Measurements from ENCODE around the gene C4B.
"Not testable (repeated sequence)": the region's sequence is repeated elsewhere in the genome, so short reads cannot be mapped to it uniquely, and the experiment has no call there.

The C4B gene

GRCh38 chr6:32037598-32038524 lies 23.3 kb downstream of the C4B start, which contains the start of gene CYP21A2:
TSS of gene CYP21A2 (plus strand) at chr6:32038415. CDS start at chr6:32038423, 8 bp downstream.
- not testable (repeated sequence) for DNase-seq

GRCh38 chr6:32038878-32039277 lies 24.3 kb downstream of the C4B start:
- not testable (repeated sequence) for DNase-seq

- not testable (repeated sequence) for DNase-seq
These were observed 25.0 kb downstream of the C4B start for GRCh38 chr6:32039321-32040274.

- DNase-seq = not testable (repeated sequence)
These were observed 25.9 kb downstream of the C4B start for GRCh38 chr6:32040299-32041049.

GRCh38 chr6:32041050-32041321 lies 26.4 kb downstream of the C4B start:
- DNase-seq = not testable (repeated sequence)

- not testable (repeated sequence) for DNase-seq
These were observed 26.8 kb downstream of the C4B start for GRCh38 chr6:32041385-32041784.

GRCh38 chr6:32042276-32042675 lies 27.7 kb downstream of the C4B start:
- not testable (repeated sequence) for DNase-seq

GRCh38 chr6:32043589-32044380 lies 29.2 kb downstream of the C4B start:
- DNase-seq = not testable (repeated sequence)

- DNase-seq = not testable (repeated sequence)
These were observed 30.3 kb downstream of the C4B start for GRCh38 chr6:32044916-32045315.

GRCh38 chr6:32045811-32046449 lies 31.3 kb downstream of the C4B start:
- DNase-seq = no peak

GRCh38 chr6:32046450-32047083 lies 32.0 kb downstream of the C4B start:
- DNase-seq = no peak

GRCh38 chr6:32047084-32047478 lies 32.5 kb downstream of the C4B start:
- DNase-seq = no peak

GRCh38 chr6:32047539-32047854 lies 32.9 kb downstream of the C4B start:
- DNase-seq = no peak

- DNase-seq = peak; percentile 81 to 85
These were observed 33.5 kb downstream of the C4B start for GRCh38 chr6:32047855-32048766.

GRCh38 chr6:32049149-32049548 lies 34.6 kb downstream of the C4B start:
- not testable (repeated sequence) for DNase-seq

- not testable (repeated sequence) for DNase-seq
These were observed 35.1 kb downstream of the C4B start for GRCh38 chr6:32049736-32050135.

GRCh38 chr6:32050562-32050961 lies 36.0 kb downstream of the C4B start:
- DNase-seq = no peak

GRCh38 chr6:32052626-32053025 lies 38.0 kb downstream of the C4B start:
- DNase-seq = not testable (repeated sequence)

- not testable (repeated sequence) for DNase-seq
These were observed 38.7 kb downstream of the C4B start for GRCh38 chr6:32053314-32053713.

GRCh38 chr6:32055756-32056155 lies 41.2 kb downstream of the C4B start:
- DNase-seq = not testable (repeated sequence)

Measured in activated T-cell treated with anti-CD3 and anti-CD28 coated beads, Interleukin-2, amount 50 U/mL, for 48 hours (primary cell).